Eye (tissue), 1 donor: ENCODE results near the gene PLEKHA6.

Experiments
- DNase-seq: peaks from one replicate; pipeline ENCODE4 v3.0.0-alpha.2; 2015

Gene PLEKHA6

DNA sequence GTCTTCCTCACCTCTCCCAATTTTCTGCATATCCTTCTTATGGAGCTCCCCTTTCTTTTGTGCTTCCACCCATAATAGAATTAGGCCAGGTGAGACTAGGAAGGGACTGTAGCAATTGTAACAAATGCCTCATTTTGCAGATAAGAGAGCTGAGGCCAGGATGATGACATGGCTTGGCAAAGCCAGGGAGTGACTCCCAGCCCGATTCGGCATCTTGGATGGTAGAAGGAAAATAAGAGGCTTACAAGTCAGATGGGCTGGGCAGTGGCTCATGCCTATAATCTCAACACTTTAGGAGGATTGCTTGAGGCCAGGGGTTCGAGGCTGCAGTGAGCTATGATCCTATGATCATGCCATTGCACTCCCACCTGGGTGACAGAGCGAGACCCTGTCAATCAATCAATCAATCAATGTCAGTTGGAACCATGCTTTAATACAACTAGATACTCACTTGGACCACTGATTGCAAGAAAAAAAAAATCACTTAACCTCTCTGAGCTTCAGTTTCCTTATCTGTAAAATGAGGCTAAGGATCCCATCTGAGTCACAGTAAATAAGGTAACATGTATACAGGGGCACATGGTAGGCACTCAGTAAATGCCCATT, 51.6 kb downstream of the PLEKHA6 start:
- no peak for DNase-seq

DNA sequence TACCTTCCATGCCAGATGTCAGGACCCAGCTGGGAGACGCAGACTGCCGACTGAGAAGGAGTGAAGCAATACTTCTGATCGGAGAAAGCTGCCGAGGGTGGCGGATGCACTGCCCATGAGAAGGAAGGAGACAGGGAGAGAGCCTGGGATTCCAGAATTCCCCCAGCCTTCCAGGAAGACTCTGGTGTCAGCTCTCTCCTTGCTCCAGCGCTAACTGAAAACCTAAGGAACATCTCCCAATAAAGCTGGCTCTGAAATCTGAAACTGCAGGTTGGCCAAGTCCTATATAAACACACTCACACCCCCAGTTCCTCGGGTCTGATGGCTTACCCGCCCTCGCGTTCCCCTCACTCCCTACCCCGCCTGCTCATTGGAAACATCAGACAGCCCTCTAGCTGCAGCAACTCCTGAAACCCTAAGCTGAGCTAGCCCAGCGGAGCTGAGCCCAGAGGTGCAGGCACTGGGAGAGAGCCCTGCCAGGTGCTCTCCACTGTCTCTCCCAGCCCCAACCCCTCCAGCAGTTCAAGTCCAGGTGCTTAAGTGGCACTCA, 52.3 kb downstream of the PLEKHA6 start:
- peak; percentile 62 for DNase-seq

DNA sequence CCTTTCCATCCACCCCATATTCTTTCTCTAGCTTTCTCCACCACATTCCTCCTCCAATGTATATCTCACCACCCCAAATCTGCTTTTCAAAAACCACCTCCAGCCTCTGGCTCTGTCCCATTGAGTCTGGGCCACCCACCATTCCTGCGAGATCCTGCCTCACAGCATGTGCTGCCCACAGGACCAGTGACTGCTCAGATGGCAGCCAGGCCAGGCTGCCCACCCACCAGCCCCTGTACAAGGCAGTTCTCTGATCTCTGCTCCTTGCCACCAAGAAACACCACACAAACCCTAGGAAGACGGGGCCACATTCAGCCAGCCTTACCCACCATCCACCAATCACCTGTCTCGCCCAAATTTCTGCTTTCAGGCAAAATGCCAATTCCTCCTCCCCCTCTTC, 53.7 kb downstream of the PLEKHA6 start:
- no peak for DNase-seq

DNA sequence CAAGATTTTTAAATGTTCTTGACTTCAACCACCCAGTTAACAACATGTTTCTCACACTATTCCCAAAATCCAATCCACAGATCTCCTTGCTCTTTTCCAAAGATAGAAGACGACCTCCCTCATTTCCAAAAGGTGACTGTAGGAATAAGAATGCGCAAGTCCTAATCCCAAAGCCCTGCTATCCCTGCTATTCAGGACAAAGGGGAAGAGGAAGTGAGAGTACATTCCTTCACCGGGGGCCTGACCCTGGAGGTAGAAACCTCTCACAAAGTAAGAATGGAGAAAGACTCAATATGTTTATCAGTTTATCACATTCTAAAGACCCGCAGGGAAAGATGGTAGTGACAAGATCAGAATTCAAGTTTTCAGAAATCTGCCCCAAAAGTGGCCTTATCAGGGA, 55.7 kb downstream of the PLEKHA6 start:
- no peak for DNase-seq

DNA sequence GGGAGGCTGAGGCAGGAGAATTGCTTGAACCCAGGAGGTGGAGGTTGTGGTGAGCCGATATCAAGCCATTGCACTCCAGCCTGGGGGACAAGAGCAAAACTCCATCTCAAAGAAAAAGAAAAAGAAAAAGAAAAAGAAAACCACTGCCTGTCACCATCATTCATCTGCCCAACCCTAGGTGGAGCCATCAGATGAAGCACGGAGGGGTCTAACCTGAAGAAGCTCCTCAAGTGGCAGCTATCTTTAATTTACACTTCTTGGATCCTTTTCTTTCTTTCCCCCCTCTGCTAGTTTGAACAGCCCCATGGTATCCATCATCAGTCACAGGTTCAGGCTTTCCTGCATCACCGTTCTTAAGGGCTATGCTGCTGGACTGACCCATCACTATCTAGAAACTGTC, 57.0 kb downstream of the PLEKHA6 start:
- no peak for DNase-seq

DNA sequence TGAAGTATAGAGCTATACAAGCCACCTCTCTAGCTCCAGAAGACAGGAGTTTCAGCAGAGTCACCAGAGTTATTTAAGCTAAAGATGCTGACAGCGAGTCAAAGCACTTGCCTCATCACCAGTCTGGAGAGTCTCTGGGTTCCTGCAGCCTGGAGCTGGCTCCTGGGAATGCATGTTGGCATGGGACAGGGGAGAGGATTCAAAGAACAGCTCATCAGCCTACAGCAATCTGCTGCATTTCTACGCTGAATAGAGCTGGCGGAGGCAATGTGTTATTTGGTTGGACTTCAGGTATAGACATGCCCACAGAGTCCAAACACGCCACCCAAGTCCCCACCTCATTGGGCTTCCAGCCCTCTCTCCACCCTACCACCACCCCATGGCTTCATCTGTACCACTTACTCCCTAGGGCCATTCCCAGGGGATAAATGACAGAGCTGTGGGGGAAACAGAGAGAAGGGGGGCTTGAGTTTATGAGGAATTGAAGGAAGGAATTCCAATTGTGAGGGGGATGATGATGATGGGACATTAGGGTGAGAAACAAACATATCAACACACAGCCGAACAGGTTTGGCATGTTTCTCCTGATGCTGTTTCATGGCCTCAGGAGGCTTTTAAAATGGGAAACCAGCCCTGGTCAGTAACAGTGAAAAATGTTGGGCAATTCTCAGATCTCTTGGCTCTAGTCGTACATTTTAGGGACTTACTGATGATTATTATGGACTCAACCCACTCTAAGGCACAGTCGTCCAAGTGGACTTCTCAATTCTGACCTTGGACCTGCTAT, 58.4 kb downstream of the PLEKHA6 start:
- DNase-seq = no peak

DNA sequence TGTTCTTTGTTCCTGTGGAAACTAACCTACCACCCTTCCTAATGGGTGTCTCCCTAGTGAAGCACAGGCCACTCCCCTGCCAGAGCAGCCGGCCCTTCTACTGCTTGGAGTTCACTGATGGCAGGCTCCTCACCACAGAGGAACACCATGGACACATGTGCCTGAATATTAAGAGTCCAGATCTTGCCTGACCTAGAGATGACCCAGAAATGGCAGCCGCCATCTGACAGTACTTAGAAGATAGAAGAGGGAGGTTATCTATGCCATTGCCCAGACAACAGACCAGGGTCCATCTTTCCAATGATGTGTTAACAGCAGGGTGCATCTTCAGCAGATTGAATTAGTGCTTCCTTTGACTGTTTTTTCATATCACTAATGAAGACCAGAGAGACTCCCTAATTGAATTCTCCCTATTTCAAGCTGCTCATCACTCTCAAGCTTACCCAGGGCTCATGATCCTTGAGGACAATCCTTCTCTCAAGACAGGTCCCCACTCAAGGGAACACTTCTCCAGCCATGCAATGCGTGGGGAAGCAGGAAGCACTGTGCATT, 59.8 kb downstream of the PLEKHA6 start:
- peak; percentile 82 for DNase-seq

DNA sequence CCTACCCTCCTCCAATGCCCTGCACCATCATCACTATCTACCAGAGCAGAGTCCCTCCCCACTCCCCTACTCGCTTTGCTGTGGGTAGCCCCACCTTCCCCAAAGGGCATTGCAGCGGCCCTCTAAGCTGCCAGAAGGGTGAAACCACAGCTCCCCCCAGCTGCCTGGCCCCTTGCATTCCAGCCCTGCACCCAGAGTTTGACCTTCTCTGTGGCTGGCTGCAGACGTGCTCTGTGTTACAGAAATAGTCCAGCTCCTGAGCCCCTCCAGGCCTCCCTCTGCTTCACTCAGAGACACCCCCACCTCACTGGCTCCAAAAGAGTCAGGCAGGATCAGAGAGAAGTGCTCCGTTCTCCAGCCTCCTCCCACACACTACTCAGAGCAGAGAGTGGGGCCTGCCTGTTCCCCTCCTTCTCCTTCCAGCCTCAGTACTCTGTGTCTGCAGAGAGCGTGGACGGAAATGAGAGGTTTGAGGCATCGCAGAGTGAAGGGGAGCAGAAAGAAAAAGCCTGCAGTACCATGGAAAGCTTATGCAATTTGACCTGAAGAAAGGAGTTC, 63.2 kb downstream of the PLEKHA6 start:
- DNase-seq = peak; percentile 71

DNA sequence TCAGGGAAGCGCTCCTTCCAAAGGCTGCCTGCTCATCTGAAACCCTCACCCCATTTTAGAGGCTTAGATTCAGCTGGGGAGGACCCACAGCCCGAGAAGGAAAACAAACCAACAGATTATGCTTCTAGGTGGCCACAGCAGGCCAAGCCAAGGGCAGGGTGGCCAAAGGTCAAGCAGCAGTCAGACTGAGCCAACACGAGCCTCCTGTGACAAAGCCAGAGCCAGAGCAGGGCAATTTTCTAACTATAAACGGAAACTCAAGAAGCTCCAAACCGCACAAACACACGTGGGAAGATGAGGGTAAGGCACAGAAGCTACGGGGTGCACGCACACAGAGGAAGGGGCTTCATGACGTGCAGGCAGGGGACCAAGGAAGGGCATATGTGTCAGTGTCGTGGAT, 64.1 kb downstream of the PLEKHA6 start:
- no peak for DNase-seq

DNA sequence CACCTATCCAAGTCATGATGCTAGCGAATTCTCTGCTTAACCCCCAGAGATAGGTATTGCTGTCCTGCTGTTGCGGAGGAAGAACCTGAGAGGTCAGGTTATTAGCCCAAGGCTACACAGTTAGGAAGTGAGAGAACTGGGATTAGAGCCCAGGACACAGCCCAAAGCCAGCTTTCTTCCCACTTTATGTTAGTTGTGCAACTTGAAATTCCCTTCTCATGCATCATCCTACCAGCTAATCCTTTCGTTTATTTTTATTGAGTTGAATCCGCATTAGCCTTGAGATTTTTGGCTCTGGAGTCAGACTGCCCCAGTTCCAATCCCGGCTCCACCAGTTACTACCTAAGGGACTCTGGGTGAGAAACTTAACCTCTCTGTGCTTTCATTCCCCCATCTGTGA, 65.4 kb downstream of the PLEKHA6 start:
- peak; percentile 51 for DNase-seq

DNA sequence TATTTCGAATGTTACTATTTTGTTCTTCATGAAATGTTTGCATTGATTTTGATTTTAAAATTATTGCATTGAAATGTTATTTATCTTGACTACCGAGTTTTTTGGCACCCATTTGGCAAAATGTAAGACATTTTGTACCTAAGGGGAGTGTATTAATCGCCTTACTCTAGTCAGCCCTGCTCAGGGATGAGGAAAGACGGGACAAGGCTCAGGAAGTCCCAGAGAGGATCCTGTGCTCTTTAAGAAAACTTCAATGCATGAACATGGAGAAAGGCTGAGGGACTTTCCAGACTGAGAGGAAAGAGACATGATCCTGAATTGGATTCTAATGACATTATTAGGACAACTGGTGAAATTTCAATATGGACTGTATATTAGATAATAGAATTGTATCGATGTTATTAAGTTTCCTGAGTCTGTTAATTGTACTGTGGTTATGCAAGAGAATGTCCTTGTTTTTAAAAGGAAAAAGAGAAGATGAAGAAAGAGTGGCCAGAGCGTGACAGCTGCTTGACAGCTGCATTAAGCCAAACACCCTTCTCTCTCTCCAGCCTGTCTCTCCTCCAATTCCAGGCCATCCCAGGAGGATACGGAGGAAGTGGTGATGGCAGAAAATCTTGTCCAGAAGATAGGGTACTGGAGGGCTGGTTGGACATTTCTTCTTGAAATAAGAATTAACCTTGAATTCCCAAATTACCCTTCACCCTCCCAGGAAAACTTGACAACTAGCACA, 66.0 kb downstream of the PLEKHA6 start:
- DNase-seq = peak; percentile 63

DNA sequence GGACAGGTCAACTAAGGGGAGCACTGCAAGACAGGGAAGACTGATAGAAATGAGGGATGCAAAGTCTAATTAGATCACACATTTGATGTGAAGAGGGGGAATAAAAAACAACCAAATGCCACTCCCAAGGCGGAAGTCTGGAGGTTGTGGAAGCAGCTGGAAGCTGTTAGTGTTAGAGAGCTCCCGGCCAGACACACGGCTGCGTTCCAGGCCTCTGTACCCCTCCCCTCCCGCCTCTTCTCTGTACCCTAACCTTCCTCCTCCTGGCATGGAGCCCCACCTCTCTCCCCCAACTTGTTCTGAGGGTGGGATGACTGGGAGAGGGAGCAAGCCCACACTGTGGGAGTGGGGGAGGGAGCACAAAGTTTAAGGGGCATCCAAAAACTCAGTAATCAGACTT, 67.0 kb downstream of the PLEKHA6 start:
- DNase-seq = no peak

DNA sequence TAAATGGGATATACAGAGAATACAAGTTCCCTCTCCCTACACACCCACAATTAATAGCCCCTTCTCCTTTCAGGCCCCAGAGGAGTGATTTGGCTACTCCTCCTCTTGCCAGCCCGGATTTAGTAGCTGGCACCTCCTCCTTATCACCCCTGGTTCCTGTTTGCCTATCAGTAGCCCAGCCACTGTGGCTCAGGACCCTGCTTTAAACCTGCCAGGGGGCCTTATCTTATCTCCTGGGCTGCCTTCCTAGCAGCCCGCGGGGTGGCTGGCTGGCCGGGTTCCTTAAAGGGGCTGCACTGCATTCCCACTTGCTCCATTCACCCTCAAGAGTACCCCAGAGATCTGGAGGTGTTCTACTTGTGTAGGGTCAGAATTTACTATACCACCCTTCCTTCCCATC, 70.4 kb downstream of the PLEKHA6 start:
- no peak for DNase-seq

DNA sequence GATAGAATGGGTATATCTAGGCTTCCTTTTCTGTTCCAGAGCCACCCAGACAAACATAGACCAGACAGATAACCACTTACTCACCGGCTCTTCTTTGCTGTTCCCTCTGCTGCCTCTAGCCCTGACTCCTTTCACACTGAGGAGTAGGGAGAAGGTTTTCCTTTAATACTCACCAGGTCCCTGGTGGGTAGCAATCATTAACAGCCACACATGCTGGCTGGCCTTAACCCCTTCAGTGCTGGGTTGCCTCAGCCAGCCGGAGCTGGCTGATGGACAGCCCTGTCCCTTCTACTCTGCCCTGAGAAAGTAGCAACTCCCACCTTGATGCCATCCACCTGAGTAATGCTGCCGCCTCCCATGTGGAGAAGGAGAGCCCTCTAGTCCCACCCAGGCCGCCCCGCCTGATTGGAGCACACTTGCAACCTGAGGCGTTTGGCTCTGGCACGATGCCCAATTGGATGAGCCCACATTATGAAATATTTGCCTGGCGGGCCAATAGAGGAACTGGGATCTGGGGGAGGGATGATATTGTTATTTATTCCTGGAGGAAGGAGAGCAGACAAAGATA, 71.6 kb downstream of the PLEKHA6 start:
- peak; percentile 80 for DNase-seq

DNA sequence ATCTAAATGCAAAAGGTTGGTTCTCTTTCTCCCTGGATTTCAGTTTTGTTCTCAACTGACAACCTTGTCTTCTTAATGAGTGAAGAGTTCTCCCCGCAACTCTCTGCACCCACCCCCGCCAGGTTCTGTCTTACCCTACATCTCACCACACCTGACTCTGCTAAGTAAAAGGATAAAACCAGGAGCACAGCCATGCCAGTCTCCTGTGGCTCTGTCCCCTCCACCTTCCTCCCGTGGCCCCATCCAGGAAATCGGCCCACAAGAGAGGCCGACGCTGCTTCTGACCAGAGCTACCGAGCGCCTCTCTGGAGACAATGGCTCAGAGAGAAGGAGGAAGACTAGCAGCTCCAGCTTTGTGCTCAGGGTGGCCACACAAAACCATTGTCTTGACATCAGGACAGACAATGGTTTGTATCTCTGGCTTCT, 72.2 kb downstream of the PLEKHA6 start:
- DNase-seq = peak; percentile 40

DNA sequence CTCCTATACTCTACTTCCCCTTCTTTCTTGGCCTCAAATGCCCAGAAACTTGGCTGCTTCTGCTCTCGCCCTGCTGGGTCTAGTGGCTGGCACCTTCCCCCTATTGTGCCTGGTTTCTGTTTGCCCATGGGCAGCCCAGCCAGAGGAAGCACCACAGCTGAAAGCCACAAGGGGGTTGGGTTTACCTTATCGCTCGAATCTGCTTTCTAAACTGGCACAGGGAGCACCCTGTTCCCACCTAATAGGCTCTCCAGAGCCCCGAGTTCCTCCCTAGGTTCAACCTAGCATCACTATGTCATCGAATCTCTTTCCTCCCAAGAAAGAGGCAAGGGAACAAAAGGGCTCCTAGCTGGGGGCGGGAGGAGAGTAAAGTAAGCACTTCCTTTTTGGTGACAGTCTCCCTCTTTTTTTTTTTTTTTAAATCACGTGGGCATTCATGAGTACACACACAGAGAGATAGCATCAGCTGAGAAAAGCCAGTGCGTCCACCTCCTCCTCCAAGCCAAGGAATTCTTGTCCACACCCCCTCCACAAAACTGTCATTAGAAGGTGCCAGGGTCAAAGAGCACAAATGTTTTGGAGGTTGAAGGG, 72.8 kb downstream of the PLEKHA6 start:
- DNase-seq = no peak

DNA sequence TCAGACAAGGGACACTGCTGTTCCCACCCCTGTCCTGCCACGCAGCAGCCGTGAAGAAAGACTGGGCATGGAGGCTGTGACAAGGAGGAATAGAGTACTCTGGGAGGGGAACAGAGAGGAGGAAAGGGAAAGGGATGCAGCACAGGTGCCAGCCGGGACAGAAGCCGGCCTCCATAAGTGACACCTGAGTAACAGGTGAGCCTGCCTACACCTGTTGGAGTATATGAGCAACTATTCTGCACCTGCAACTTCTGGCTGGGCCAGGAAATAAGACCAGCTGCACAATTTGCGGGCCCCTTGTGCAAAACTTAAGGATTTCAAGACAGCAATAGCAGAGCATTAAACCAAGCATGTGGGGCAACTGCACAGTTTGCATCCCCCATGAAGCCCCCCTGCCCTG, 73.4 kb downstream of the PLEKHA6 start:
- no peak for DNase-seq

DNA sequence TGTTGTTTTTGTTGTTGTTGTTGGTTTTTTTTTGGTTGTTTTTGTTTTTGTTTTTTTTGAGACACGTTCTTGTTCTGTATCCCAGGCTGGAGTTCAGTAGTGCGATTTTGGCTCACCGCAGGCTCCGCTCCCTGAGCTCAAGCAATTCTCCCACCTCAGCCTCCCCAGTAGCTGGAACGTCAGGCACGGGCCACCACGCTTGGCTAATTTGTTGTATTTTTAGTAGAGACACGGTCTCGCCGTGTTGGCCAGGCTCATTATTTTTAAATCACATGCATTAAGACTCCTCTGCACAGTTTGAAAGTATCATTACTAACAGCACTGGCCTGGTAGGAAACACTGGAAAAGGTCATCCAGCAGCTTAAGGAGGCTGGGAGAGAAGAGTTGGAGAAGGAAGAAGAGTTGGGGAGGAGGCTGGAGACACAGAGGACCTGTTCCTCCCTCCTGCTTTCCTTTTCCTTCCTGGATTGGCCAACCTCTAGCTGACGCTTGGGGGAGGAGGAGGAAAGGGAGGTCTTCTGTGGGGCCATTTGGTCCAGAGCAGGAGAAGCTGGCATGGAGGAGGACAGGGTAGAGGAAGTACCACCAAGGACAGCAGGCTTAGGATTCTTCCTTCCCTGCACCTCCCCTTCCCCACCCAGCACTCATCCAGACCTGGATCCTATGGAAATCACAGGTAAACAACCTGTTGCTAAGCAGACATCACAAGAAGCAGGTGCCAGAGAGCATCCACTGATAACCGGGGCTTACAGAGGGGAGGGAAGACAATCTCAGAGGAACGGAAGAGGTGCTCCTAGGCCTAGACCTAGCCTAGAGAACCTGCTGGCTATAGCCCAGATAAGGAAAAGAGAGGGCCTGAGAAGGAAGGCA, 74.1 kb downstream of the PLEKHA6 start:
- no peak for DNase-seq

DNA sequence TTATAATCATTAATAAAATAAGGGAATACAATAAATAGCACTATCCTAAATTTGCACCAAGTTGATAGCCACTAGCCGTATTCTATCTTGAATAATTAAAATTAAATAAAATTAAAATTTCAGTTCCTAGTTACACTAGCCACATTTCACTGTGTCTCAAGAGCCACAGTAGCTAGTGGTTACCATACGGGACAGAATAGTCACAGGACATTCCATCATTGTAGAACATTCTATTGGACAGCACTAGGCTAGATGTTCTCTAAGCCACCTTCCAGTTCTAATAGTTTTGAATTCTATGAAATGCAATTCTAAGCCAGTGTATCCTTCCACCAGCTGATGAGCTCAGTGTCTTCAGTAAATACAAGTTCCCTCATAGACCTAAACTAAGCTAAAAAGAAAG, 74.8 kb downstream of the PLEKHA6 start:
- no peak for DNase-seq

DNA sequence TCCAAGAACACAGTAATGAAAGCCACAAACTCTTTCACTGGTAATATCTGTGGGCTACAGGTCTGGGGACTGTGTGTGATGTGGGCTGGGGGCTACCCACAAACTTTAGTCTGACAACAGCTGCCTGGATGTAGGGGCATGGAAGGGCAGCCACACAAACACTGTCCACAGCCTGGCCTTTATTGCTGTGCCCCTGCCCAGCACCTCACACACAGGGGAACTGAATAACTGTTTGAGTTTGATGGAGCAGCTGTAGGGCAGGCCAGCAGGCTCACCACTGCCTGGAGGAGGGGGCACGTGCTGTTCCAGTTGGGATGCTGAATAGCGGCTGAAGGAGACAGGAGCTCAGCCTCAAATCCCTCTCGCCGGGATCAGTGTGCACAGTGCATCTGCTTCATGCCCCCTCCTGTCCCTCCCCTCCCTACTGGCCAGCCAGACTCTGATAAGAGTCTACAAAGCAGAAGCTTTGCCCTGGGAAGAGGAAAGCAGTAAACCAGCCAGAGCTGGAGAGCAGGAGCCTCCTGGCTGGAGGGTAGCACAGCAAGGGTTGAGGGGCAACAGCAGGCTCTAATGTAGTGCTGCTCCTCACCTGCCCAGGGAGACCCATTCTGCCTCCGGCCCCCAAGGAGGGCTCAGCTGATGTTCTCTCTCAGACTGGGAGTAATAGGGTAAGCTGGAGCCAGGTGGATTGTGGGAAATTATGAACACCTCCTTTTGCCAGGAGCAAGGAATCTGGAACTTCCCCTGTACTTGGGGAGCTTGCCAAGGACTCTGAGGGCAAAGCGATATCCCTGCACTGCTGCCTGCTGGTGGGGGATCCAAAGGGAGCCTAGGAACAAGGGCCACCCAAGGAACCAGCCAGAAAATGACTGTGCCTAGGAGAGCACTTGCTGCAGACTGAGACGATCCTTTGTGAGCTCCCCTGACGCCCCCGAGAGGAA, 75.7 kb downstream of the PLEKHA6 start:
- peak; percentile 47 for DNase-seq
